Inflammatory macrophage treated with lipopolysaccharide for 4 hours (primary cell): ENCODE results near the gene PPP1R12B.
"Not testable (repeated sequence)": the region's sequence is repeated elsewhere in the genome, so short reads cannot be mapped to it uniquely, and the experiment has no call there.

Experiments used
- DNase-seq: peaks from one replicate; pipeline ENCODE4 v3.0.0-alpha.2; 2020

The PPP1R12B gene

GRCh38 chr1:202405928-202406327, 57.4 kb downstream of the PPP1R12B start:
- DNase-seq: no peak

GRCh38 chr1:202406896-202407295, 58.4 kb downstream of the PPP1R12B start:
- DNase-seq: not testable (repeated sequence)

GRCh38 chr1:202407378-202407777, 58.9 kb downstream of the PPP1R12B start:
- DNase-seq: not testable (repeated sequence)

GRCh38 chr1:202410251-202410650, 61.8 kb downstream of the PPP1R12B start:
- DNase-seq: not testable (repeated sequence)

GRCh38 chr1:202410854-202411357, 62.4 kb downstream of the PPP1R12B start:
- DNase-seq: peak; percentile 6

- no peak for DNase-seq
These were observed 62.9 kb downstream of the PPP1R12B start for GRCh38 chr1:202411422-202411821.

- DNase-seq: not testable (repeated sequence)
These were observed 63.9 kb downstream of the PPP1R12B start for GRCh38 chr1:202412421-202412820.

GRCh38 chr1:202416641-202417040, 68.1 kb downstream of the PPP1R12B start:
- no peak for DNase-seq

- not testable (repeated sequence) for DNase-seq
These were observed 68.6 kb downstream of the PPP1R12B start for GRCh38 chr1:202417141-202417540.

GRCh38 chr1:202417762-202418201, 69.3 kb downstream of the PPP1R12B start:
- not testable (repeated sequence) for DNase-seq

- not testable (repeated sequence) for DNase-seq
These were observed 71.2 kb downstream of the PPP1R12B start for GRCh38 chr1:202419731-202420130.

GRCh38 chr1:202420422-202421094, 72.1 kb downstream of the PPP1R12B start:
- DNase-seq: not testable (repeated sequence)

GRCh38 chr1:202422709-202423108, 74.2 kb downstream of the PPP1R12B start:
- not testable (repeated sequence) for DNase-seq

GRCh38 chr1:202424260-202424659, 75.8 kb downstream of the PPP1R12B start:
- not testable (repeated sequence) for DNase-seq

- not testable (repeated sequence) for DNase-seq
These were observed 81.6 kb downstream of the PPP1R12B start for GRCh38 chr1:202430111-202430510.

- not testable (repeated sequence) for DNase-seq
These were observed 83.8 kb downstream of the PPP1R12B start for GRCh38 chr1:202432338-202432737.

- DNase-seq: no peak
These were observed 84.9 kb downstream of the PPP1R12B start for GRCh38 chr1:202433155-202434043.

GRCh38 chr1:202434059-202434458, 85.6 kb downstream of the PPP1R12B start:
- DNase-seq: no peak

GRCh38 chr1:202438393-202439174, 90.1 kb downstream of the PPP1R12B start:
- no peak for DNase-seq

GRCh38 chr1:202439308-202439707, 90.8 kb downstream of the PPP1R12B start:
- DNase-seq: no peak

GRCh38 chr1:202448140-202448539, 99.6 kb downstream of the PPP1R12B start:
- DNase-seq: not testable (repeated sequence)

GRCh38 chr1:202451641-202452040, 103.1 kb downstream of the PPP1R12B start:
- not testable (repeated sequence) for DNase-seq

- no peak for DNase-seq
These were observed 104.0 kb downstream of the PPP1R12B start for GRCh38 chr1:202452508-202452907.
